D721Med (cell line): ENCODE measurements around the gene NFIA.

Experiments used
- DNase-seq: peaks from one replicate; pipeline ENCODE4 v3.0.0; 2011; ENCODE audit warnings: low spot score; ENCODE audit not compliant: insufficient read length
- FAIRE-seq: peaks from 2 replicates; lab custom pipeline; 2011; peaks lifted over from hg19 to GRCh38; lab: Jason Lieb, UNC
- TF ChIP-seq, protein P1 (sequence below): IDR thresholded peaks from 2 replicates; pipeline ENCODE4 v1.5.1; 2012; ENCODE audit warnings: mild to moderate bottlenecking, control low read depth; ENCODE audit not compliant: insufficient read depth; ENCODE audit errors: missing control alignments

Gene NFIA

DNA sequence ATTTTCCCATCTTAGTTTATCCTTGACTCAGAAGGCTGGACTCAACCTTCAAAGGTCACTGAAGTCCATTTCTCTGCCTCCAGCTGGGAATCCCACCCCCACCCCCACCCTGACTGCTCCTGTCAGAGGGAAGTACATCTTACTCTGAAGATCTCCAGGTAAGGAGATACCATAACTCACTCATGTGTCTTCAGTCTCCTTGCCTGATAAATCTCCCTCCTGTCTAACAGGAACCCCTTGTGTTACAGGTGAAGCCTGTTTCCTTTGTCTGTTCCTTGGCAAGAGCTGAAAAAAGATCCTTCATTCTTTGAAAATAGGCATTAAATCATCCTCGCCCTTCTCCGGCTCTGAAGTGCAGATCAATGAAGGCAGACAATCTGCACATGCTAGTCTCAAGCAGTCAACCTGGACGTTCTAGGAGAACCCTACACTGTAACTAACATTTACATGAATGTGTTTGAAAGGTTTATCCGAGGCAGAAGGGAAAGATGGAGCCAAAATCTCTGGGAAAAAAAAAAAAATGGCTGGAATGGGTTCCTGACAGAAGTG, 392.0 kb downstream of the NFIA start:
- FAIRE-seq (no peak), DNase-seq (no peak)
- TF ChIP-seq, protein P1, sequence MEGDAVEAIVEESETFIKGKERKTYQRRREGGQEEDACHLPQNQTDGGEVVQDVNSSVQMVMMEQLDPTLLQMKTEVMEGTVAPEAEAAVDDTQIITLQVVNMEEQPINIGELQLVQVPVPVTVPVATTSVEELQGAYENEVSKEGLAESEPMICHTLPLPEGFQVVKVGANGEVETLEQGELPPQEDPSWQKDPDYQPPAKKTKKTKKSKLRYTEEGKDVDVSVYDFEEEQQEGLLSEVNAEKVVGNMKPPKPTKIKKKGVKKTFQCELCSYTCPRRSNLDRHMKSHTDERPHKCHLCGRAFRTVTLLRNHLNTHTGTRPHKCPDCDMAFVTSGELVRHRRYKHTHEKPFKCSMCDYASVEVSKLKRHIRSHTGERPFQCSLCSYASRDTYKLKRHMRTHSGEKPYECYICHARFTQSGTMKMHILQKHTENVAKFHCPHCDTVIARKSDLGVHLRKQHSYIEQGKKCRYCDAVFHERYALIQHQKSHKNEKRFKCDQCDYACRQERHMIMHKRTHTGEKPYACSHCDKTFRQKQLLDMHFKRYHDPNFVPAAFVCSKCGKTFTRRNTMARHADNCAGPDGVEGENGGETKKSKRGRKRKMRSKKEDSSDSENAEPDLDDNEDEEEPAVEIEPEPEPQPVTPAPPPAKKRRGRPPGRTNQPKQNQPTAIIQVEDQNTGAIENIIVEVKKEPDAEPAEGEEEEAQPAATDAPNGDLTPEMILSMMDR: no peak

DNA sequence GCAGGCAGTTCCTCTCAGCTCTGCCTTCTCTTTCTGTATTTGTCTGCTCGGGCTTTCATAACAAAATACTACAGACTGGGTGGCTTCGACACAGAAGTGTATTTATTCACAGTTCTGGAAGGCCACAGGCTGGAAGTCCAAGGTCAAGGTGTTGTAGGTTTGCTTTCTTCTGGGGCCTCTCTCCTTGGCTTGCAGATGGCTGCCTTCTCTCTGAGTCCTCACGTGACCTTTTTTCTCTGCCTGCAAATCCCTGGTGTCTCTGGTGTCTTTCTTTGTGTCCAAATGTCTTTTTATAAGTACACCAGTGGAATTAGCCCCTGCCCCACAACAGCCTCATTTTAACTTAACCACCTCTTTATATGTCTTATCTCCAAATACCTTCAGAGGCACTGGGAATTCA, 392.6 kb downstream of the NFIA start:
- DNase-seq (no peak), FAIRE-seq (no peak)
- TF ChIP-seq, protein P1: no peak

DNA sequence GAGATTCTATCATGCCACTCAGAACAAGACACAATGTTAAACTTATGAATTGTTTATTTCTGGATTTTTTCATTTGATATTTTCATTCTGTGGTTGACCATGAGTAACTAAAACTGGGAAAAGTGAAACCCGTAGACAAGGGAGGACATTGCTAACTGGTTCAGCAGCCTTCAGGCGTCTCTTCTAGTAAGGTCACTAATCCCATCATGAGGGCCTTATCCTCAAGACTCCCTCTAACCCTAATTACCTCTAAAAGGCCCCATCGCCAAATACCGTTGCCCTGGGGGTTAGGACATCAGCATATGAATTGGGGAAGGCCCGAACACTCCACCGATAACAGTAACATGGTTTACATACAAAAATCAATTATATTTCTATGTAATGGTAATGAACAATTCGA, 394.9 kb downstream of the NFIA start:
- FAIRE-seq: no peak
- TF ChIP-seq, protein P1: no peak

DNA sequence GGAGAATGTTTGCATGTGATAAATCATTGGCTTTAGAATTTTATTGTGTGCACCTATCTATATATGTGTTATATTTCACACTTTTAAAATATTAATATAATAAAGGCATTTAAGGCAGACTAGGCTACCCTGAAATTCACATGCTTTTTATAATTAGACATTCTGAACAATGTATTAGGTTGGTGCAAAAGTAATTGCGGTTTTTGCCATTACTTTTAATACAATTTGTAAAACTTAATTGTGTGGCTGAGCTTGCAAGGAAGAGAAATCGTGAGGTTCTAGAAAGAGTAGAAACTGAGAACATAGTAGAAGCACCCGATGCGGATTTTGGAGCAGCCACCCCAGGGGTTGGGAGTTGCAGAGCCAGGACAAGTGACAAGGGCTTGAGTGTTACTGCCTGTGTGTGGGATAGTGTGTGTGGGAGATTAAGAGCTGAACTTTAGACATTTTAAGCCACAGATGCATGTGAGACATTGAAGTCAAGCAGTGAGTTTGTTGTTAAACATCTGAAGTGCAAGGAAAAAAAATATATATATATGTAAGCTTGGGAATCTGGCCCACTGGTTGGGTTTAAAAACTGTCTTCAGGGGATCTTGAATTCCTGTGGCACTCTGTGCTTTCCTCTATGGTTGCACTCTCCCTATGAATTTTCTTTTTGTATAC, 398.0 kb downstream of the NFIA start:
- DNase-seq (no peak), FAIRE-seq (no peak)
- TF ChIP-seq, protein P1: no peak

More for the DNA sequence above, 394.9 kb downstream of the NFIA start:
- DNase-seq: no peak

DNA sequence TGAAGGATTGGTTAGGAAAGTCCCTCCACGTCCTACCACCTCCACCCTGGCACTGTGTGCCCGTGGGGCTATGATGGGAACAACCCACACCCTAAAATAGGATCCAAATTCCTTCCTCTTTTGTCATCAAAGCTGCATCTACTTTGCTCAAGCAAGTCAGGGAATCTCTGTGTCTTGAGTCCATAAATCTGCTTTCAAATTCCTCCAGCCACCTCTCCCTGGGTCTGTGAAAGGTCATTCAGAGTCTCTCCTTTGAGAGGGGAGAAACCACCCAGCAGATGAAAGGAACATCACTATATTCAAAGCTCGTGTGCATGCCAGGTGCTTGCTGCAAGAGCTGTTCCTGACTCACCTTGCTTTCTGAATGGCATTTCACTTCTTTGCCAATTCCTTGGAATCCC, 399.0 kb downstream of the NFIA start:
- TF ChIP-seq, protein P1: no peak
- FAIRE-seq (no peak), DNase-seq (no peak)

DNA sequence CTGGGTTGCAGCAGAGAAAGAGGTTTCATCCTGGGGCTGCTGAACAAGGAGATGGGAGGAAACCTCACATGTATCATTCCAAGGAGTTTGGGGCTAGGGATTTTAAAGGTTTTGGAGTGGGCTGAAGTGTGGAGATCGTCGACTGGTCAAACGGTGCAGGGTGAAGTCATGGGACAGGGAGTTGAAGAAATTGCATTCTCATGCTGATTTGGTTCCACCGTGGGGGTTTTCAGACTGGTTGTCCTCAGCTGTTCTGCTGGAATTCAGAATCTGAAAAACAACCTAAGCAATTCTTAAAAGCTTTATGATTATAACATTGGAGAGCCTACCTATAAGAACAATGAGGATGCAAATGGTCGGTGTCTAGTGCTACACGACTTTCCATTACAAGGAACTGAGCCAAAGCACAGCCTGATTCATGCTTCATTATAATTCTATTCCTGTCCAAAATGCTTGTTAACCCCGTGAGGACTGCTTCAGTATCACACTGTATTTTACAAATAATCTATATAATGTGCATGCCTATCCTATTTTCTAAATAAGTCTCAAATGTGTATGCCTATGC, 399.9 kb downstream of the NFIA start:
- FAIRE-seq: no peak
- no peak for DNase-seq
- TF ChIP-seq, protein P1: no peak

DNA sequence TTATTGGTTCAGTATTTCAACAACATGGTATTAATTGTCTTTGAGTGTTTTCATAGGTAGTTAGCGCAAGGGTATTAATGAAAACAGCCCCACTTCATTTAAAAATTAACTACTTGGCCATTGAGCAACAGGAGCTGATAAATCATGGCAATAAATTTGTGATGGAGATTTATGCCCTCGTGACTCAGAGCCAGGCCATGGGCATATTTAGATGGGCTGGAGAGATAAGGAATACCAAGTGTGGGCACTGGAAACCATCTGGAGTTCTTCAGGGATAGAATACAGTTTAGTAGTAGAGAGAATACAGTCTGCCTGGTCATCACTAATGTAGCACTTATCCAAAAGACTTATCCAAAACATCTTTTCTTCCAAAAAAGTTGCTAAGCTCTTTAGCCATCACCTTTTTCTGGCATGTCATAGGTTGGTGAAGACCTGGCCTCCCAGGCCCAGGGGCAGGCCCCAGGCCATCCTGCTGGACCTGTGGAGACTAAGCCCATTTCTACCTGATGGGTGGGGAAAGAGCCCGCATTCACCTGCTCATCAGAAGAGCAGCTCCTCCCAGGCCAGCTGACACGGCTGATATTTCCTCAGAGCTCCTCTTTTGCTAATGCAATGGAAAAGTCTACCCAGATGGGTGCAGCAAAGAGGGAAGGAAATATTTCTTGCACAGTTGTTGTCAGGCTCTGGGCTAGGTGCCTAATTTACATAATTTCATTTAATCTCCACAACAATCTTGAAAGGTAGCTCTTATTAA, 404.6 kb downstream of the NFIA start:
- FAIRE-seq (no peak), DNase-seq (no peak)
- TF ChIP-seq, protein P1: no peak
